GM12873 (cell line): ENCODE data around the gene MLLT1.

Experiments
- TF ChIP-seq, protein P1 (sequence below): IDR thresholded peaks from 2 replicates; pipeline ENCODE4 v1.5.1; 2012; ENCODE audit warnings: low read depth, mild to moderate bottlenecking, moderate library complexity, low read length, control low read depth; ENCODE audit not compliant: insufficient read depth; ENCODE audit errors: missing control alignments

The MLLT1 gene

DNA sequence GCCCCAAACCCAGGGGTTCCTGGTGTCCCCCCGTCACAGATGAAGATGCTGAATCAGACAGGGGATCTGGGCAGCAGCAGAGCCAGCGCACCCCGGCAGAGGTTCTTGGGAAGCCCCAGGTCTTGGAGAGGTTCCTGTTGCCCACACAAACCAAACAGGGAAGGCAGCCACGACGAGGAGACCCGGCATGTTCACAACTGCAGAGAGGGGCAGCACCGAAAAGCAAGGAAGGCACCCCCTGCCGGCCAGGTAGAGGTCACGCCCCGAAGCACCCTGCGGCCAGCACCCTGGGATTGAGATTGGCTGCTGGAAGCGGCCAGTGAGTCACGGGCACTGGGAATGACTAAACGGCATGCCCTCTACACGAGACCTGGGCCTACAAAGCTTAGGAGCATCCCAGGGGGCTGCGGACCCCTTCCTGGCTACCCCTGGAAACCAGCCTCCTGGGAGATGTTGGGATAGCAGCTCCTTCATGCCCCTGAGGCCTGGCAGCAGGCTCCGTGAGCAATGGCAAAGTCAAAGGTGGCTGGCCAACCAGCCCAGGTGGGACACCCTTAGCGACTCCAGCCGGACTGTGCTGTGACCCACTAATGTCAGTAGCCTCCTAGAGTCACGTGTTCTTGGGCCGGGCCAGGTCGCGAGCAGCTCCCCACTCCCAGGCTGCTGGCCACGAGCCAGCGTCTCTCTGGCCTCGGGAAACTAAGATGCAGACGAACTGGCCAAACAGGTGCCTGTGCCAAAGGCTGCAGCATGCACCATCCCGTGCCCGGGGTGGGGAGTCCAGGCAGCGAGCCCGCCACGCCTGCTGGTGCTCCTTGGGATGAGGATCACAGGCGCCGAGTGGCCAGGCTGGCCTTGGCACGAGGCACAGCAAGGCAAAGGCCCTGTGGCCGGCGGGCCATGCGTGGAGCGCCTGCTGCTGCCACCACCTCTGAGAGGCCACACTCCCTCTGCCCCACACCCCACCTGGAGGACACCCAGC is 43.2 kb downstream of the MLLT1 start:
- TF ChIP-seq, protein P1, sequence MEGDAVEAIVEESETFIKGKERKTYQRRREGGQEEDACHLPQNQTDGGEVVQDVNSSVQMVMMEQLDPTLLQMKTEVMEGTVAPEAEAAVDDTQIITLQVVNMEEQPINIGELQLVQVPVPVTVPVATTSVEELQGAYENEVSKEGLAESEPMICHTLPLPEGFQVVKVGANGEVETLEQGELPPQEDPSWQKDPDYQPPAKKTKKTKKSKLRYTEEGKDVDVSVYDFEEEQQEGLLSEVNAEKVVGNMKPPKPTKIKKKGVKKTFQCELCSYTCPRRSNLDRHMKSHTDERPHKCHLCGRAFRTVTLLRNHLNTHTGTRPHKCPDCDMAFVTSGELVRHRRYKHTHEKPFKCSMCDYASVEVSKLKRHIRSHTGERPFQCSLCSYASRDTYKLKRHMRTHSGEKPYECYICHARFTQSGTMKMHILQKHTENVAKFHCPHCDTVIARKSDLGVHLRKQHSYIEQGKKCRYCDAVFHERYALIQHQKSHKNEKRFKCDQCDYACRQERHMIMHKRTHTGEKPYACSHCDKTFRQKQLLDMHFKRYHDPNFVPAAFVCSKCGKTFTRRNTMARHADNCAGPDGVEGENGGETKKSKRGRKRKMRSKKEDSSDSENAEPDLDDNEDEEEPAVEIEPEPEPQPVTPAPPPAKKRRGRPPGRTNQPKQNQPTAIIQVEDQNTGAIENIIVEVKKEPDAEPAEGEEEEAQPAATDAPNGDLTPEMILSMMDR: peak; percentile 19

DNA sequence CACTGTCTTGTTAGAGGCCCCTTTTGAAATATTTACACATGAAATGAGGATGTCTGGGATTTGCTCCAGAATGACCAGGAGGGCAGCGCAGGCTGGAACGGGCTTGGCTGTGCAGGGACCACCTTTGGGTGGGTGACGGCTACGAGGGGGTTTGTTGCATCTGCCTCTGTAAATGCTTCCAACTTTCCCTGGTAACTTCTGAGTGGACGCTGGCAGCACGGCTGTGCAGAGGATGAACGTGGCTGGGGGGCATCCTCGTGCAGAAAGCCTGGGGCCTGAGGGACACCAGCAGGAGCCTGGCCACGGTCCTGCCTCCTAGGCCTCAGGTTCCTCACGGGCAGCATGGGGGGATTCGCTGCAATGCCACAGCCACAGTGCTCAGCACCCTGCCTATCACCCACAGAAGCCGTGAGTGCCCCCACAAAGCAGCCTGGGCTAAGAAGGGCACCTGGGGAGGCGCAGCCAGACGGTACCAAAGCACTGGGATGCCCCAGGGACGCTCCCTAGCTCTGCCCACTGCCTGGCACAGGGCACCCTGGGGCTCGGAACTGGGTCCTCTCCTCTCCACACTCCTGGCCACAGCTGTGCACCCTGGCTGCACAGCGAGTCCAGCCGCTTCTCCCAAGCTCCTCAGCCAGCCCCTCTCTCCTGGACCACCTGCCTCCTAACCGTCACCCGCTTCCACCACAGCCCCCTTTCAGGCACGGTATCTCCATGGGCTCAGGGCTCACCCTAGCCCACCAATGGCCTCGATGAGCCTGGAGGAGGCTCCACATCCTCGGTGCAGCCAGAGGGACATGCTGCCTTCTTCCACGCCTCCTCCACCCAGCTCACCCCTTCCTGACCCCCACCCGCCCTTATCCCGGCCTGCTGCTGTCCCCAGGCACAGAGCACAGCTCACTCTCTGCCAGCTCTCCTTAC is 44.5 kb downstream of the MLLT1 start:
- TF ChIP-seq, protein P1: no peak

- TF ChIP-seq, protein P1: no peak
Observed at GRCh38 chr19:6234527-6234926, 45.2 kb downstream of the MLLT1 start.

- TF ChIP-seq, protein P1: no peak
Observed at GRCh38 chr19:6233827-6234511, 45.8 kb downstream of the MLLT1 start.

DNA sequence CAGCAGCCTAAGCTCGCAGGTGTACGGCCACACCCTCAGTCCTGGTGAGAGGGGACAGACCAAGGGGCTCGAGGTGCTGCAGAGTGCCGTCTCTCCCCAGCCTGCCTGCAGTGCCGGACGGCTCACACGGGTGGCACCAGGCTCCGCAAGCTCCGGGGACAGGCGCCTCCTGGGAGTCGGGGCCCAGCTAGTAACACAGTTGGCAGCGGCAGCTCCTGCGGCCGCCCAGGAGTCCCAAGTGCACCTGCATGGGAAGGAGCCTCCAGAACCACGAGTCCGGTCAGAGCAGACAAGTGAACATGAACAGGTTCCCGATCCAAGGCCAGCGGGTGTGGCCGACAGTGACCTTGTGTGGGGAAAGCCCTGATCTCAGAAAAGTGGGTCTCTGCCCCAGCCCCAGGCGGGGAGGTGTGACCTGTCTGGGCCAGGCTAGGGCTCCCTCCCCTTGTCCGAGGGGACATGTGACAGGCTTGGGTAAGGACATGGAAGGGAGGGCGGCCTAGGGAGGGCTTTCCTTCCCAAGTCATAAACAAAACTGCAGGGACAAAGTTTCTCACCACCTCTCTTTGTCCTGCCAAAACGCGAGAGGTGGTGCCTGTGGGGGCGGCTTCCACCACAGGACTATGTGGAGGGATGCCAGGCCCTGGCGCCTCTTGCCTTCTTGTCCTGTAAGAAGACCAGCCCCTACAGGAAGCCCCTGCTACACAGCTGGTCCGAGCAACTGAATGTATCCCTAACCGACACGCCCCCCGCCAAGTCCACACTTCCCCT is 46.5 kb downstream of the MLLT1 start:
- TF ChIP-seq, protein P1: no peak

DNA sequence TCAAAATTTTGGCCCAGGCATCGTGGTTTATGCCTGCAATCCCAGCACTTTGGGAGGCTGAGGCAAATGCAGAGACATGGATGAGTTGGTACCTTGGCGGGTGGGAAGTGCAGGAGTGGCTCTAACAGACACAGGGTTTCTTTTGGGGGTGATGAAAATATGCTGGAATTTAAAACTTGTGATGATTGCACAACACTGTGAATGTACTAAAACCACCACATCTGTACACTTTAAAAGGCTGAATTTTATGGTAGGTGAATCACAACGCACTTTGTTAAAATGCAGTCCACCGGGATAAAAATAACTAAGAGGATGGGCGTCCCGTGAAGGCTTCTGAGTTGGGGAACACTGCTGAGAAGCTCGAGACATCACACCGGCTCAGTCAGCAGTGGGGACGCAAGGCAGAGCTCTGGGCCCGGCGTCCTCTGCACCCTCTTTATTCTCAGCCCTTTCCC is 47.1 kb downstream of the MLLT1 start:
- TF ChIP-seq, protein P1: no peak
